ENCODE data around the gene NMT1. TPM values are rescaled to one million over a fixed set of nuclear protein-coding genes. Genes with fewer than 3 reads are reported as not detected.

The NMT1 gene
- total and polyA plus RNA-seq, 2 experiments from 2014 or later, result 95.6 to 298 TPM

DNA sequence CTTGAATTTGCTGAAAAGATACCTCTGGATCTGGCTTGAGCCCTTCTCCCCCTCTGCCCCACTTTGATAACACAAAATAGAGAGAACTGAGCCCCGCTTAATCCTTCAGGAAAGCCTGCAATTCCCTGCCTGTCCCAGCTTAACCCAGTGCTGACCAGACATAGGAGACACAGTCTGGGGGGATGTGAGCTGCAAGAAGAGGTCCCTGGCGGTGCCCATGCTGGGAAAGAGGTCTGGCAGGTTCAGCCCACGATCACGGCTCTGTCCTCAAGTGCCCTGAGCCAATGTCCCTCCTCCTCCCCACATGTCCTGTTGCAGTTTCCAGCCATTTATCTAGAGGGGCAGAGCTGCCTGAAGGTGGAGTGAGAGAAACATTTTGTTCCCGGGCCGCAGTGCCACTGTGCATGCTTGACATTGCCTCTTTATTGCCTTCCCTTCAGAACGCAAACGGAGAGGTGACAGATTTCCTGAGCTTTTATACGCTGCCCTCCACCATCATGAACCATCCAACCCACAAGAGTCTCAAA lies 42.2 kb downstream of the NMT1 start:
- peaks cover 18% of the 10 kb centered on the region for H4K20me1 ChIP-seq (replicated peaks; ENCODE audit: insufficient read depth)
- no peak overlapping the region for H3K27ac ChIP-seq (ENCODE audit: low read depth)
- H3K27ac Mint-ChIP-seq, result no peak overlapping the region
- peaks cover 6% of the 10 kb centered on the region for H3K4me1 Mint-ChIP-seq
- no peaks in the 10 kb centered on the region for H3K27me3 ChIP-seq (ENCODE audit: insufficient read depth)
- peaks cover 11% of the 10 kb centered on the region for H3F3A ChIP-seq (replicated peaks; ENCODE audit: low read depth)
- no peak overlapping the region for H2AFZ ChIP-seq
- no peak overlapping the region for H3K4me3 ChIP-seq
- H3K4me1 ChIP-seq (ENCODE audit: insufficient read depth), result no peaks in the 10 kb centered on the region
- peaks cover 84% of the 10 kb centered on the region for H3K36me3 Mint-ChIP-seq (ENCODE audit: low read depth)
- no peak for ATAC-seq
- H3K27me3 Mint-ChIP-seq (ENCODE audit: insufficient read depth, low read depth, poor library complexity), result peaks cover 13% of the 10 kb centered on the region
- no peak for DNase-seq (ENCODE audit: low spot score)
- H3K4me2 ChIP-seq, result no peak overlapping the region
- TF ChIP-seq ZNF462 (CRISPR knock-in tag; IDR thresholded peaks at IDR 0.05) (no peak), CREB1 (CRISPR knock-in tag; IDR thresholded peaks at IDR 0.05; ENCODE audit: low read depth) (no peak), CTCF (conservative IDR thresholded peaks at IDR 0.05; ENCODE audit: low read depth in 2 of 2) (no peak), EZH2 (IDR thresholded peaks at IDR 0.05; ENCODE audit: low read depth, unreplicated experiment) (no peak), JUNB (IDR thresholded peaks at IDR 0.05; ENCODE audit: unreplicated experiment) (no peak), NANOG (IDR thresholded peaks at IDR 0.05; ENCODE audit: borderline replicate concordance) (no peak), ETS1 (IDR thresholded peaks at IDR 0.05) (no peak), REST (IDR thresholded peaks at IDR 0.05; ENCODE audit: unreplicated experiment) (no peak), EZH2phosphoT487 (IDR thresholded peaks at IDR 0.05; ENCODE audit: unreplicated experiment) (no peak), POLR2AphosphoS5 (IDR thresholded peaks at IDR 0.05; ENCODE audit: low read depth) (no peak)
- H3K9me2 ChIP-seq (ENCODE audit: insufficient read depth), result no peaks in the 10 kb centered on the region
- no peaks in the 10 kb centered on the region; the same call in 2 of the 3 replicates for H3K9me3 Mint-ChIP-seq
- peaks cover 47% of the 10 kb centered on the region for H3K36me3 ChIP-seq (ENCODE audit: insufficient read depth)
- H3K4me3 Mint-ChIP-seq, result no peak overlapping the region
- H3K79me2 ChIP-seq (replicated peaks; ENCODE audit: insufficient read depth), result no peaks in the 10 kb centered on the region
